IPS-18c (cell line): ENCODE data around the gene VAV3.

Source experiments
- H3K4me3 ChIP-seq: 2 replicates; pipeline ENCODE4 v1.7.0; 2013; ENCODE audit warnings: low read depth, mild to moderate bottlenecking, low read length, moderate library complexity; ENCODE audit not compliant: insufficient read depth
- H3K9me3 ChIP-seq: one replicate; pipeline ENCODE4 v1.6.1; 2013; ENCODE audit warnings: mild to moderate bottlenecking, low read length, moderate library complexity; ENCODE audit not compliant: control insufficient read depth, insufficient read depth

The VAV3 gene

GRCh38 chr1:107835151-107835670 lies 129.8 kb downstream of the VAV3 start:
- H3K4me3 ChIP-seq: no peak overlapping the region

GRCh38 chr1:107833061-107833460 lies 131.9 kb downstream of the VAV3 start:
- Histone ChIP-seq H3K9me3 (no peaks in the 10 kb centered on the region), H3K4me3 (no peak overlapping the region)

More at GRCh38 chr1:107835151-107835670, 129.8 kb downstream of the VAV3 start:
- no peaks in the 10 kb centered on the region for H3K9me3 ChIP-seq

GRCh38 chr1:107831921-107832320 lies 133.1 kb downstream of the VAV3 start:
- H3K9me3 ChIP-seq: no peaks in the 10 kb centered on the region
- H3K4me3 ChIP-seq: no peak overlapping the region

DNA sequence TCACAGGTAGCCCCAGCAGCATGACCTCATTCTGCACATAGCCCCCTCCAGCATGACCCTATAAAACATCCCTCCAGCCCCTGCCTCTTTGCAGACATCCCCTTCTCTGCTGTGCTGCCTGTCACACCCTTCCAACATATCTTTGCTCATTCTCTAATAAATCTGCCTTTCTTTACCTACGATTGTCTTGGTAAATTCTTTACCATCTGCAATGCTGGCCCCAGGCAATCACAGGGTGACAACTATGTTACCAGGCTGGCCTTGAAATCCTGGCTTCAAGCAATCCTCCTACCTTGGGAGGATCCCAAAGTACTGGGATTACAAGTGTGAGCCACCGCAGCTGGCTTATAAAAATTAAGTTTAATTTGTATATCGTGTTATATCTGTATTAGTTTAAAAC lies 134.5 kb downstream of the VAV3 start:
- Histone ChIP-seq H3K4me3 (no peak overlapping the region), H3K9me3 (no peaks in the 10 kb centered on the region)

DNA sequence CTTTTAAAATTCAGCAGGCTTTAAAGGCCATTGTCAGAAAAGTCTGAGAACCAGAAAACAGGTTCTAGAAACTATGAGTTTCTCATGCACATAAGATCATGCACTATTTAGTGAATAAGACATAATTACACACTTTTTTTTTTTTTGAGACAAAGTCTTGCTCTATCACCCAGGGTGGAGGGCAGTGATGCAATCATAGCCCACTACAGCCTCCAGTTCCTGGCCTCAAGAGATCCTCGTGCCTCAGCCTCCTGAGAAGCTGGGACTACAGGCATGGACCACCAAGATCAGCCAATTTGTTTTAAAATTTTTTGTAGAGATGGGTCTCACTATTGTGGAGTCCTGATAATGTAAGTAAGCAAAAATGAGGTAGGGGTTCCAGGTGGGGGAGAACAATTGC lies 134.9 kb downstream of the VAV3 start:
- H3K4me3 ChIP-seq: no peak overlapping the region
- H3K9me3 ChIP-seq: no peaks in the 10 kb centered on the region

GRCh38 chr1:107829036-107829770 lies 135.8 kb downstream of the VAV3 start:
- H3K4me3 ChIP-seq: no peak overlapping the region

GRCh38 chr1:107824946-107825345 lies 140.0 kb downstream of the VAV3 start:
- no peak overlapping the region for H3K4me3 ChIP-seq
- no peaks in the 10 kb centered on the region for H3K9me3 ChIP-seq

More at GRCh38 chr1:107829036-107829770, 135.8 kb downstream of the VAV3 start:
- no peaks in the 10 kb centered on the region for H3K9me3 ChIP-seq

DNA sequence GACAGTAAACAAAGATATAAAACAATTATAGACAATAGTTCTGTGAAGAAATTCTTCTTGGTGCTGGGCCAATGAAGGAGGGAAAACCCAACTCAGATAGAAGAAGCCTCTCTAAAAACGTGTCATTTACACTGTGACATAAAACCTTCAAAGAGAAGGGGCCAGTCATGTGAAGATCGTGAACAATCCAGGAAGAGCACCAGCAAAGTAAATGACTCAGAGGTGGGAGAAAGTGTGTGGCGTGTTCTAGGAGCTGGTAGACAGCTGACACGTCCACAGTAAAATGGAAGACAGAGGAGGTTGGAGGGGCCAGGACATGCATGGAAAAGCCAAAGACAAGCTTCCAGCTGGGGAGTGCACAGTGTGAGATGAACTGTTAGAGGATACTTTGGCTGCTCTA lies 143.6 kb downstream of the VAV3 start:
- no peaks in the 10 kb centered on the region for H3K9me3 ChIP-seq
- H3K4me3 ChIP-seq: no peak overlapping the region

DNA sequence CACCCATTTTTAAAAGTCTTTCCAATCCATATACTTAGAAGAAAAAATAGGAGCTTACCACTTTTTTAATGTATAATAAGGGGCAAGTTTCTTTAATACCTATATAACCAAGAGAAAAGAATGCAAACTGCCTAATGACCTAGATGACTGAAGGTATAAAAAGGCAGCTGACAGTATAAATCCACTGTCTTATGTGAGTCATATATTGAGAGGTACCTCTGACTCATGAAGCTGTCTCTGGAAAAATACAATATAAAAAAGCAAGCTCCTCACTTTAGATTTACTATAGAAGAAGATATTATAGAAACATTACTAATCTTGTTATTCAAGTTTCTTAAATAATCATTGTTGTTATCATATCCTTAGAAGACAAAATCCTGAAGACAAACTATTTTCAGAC lies 144.2 kb downstream of the VAV3 start:
- Histone ChIP-seq H3K4me3 (no peak overlapping the region), H3K9me3 (no peaks in the 10 kb centered on the region)

GRCh38 chr1:107817935-107818334 lies 147.0 kb downstream of the VAV3 start:
- Histone ChIP-seq H3K4me3 (no peak overlapping the region; the same call in 1 of the 2 replicates), H3K9me3 (no peaks in the 10 kb centered on the region)

DNA sequence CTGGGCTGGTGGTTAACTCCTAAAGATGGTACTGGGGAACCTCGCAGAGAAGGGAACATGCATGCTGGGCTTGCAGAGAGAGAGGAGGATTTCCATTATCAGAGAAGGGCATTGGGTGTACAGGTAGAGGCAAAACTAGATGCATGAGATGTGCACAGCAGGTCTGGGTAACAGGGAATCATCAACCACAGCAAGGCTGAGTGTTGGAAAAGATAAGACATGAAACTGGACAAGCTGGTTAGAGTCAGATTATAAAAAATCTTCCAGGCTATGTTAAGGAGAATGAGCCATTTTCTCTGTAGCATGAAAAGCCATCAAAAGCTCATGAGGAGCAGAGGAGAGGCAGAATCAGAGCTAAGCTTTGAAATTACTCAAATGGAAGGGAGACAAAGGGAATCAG lies 147.8 kb downstream of the VAV3 start:
- Histone ChIP-seq H3K9me3 (no peaks in the 10 kb centered on the region), H3K4me3 (no peak overlapping the region)

DNA sequence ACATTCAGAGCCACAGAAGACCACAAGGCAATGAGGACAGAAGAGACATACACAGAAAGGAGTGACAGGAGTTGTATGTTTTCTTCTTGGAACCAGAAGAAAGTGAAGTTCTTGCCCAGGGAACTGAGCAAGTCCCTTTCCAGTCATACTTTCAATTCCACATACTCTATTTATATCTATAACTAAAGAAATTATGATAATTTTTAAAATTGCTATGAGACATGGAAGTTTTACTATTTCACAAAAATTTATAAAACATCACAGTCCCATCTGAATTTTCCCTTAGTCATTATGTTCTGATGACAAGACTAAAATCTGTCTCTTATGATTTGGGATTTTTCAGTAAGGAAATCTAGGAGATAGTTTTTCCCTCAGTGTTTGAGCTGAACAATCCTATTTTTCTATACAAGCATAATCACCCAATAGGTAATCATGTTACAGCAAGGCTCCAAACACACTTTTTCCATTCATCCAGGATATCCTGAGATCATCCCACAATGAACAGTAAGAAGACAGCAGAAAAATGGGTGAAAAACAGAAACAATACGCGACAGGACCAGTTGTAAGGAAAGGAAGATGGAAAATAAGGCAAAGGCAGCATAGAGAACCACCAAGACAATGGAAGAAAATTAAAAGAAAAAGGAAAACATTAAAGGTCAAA lies 154.6 kb downstream of the VAV3 start:
- H3K4me3 ChIP-seq: no peak overlapping the region
- H3K9me3 ChIP-seq: no peaks in the 10 kb centered on the region

GRCh38 chr1:107807855-107808254 lies 157.1 kb downstream of the VAV3 start:
- H3K9me3 ChIP-seq: no peaks in the 10 kb centered on the region
- no peak overlapping the region for H3K4me3 ChIP-seq

GRCh38 chr1:107807405-107807804 lies 157.6 kb downstream of the VAV3 start:
- Histone ChIP-seq H3K4me3 (no peak overlapping the region), H3K9me3 (no peaks in the 10 kb centered on the region)

- Histone ChIP-seq H3K9me3 (no peaks in the 10 kb centered on the region), H3K4me3 (no peak overlapping the region)
Observed at GRCh38 chr1:107806902-107807301, 158.1 kb downstream of the VAV3 start.

DNA sequence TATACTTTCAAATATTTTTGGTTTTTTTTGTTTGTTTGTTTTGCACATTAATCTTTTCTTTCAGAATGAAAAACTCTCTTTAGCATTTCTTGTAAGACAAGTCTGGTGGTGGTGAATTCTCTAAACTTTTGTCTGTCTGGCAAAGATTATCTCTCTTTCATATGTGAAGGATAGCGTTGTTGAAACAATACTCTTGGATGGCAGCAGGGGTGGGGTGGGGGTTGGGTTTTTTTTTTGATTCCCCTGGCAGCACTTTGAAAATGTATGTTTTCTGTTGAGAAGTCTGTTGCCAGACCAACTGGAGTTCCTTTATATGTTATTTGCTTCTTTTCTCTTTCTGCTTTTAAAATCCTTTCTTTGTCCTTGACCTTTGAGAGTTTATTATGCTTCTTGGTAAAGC lies 160.2 kb downstream of the VAV3 start:
- Histone ChIP-seq H3K4me3 (no peak overlapping the region), H3K9me3 (no peaks in the 10 kb centered on the region)

- H3K9me3 ChIP-seq: no peaks in the 10 kb centered on the region
- H3K4me3 ChIP-seq: no peak overlapping the region
Observed at GRCh38 chr1:107804134-107804533, 160.8 kb downstream of the VAV3 start.

DNA sequence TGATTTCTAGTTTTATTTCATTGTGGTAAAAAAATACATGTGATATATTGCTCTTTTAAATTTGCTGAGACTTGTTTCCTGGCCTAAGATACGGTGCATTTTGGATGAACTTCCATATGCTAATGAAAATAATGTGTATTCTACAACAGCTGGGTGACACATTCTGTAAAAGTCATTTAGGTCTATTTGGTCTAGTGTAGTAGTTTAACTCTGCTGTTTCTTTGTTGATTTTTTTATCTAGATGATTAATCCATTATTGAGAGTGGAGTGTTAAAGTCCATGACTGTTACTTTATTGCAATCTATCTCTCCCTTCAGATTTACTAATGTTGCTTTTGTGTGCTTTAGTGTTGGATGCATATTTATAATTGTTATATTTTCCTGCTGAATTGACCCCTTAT lies 161.4 kb downstream of the VAV3 start:
- Histone ChIP-seq H3K4me3 (no peak overlapping the region), H3K9me3 (no peaks in the 10 kb centered on the region)
